ENCODE data around the gene SHANK3. TPM values are rescaled to one million over a fixed set of nuclear protein-coding genes. Genes with fewer than 3 reads are reported as not detected.

The SHANK3 gene
- polyA plus RNA-seq, 1 donor (not counting 4 experiments of a cell fraction or from before 2014, with no cell fraction given): 1.00 TPM

GRCh38 chr22:50694766-50695420 lies 22.3 kb downstream of the SHANK3 start:
- Histone ChIP-seq H3K27me3 (ENCODE audit: control insufficient read depth, extremely low read depth, insufficient read depth, low read length) (no peaks in the 10 kb centered on the region), H2AFZ (ENCODE audit: control insufficient read depth, low read length) (no peak overlapping the region), H3K27ac (ENCODE audit: control insufficient read depth, insufficient read depth, low read length) (no peak overlapping the region), H3K9me1 (ENCODE audit: control insufficient read depth, extremely low read depth, insufficient read depth, low read length) (no peaks in the 10 kb centered on the region), H3K36me3 (ENCODE audit: control insufficient read depth in 2 of 2, extremely low read depth in 1 of 2, insufficient read depth in 2 of 2, low read length in 2 of 2) (no peaks in the 10 kb centered on the region), H4K20me1 (ENCODE audit: control insufficient read depth, extremely low read depth, insufficient read depth, low read length) (no peaks in the 10 kb centered on the region), H3K4me1 (ENCODE audit: control insufficient read depth, extremely low read depth, insufficient read depth, low read length) (peaks cover 20% of the 10 kb centered on the region), H3K79me2 (ENCODE audit: control insufficient read depth, insufficient read depth, low read length) (no peaks in the 10 kb centered on the region), H3K9ac (ENCODE audit: control insufficient read depth, extremely low read depth, insufficient read depth, low read length) (no peak overlapping the region), H3K4me3 (ENCODE audit: control insufficient read depth in 2 of 3, extremely low read depth in 1 of 3, insufficient read depth in 2 of 3, low read depth in 1 of 3, low read length in 3 of 3) (no peak overlapping the region), H3K9me3 (ENCODE audit: control insufficient read depth, low read depth, low read length) (no peaks in the 10 kb centered on the region), H3K4me2 (ENCODE audit: control insufficient read depth, extremely low read depth, insufficient read depth, low read depth, low read length) (no peak overlapping the region)
- no peak for DNase-seq (ENCODE audit: low read depth, low spot score)
- dilution Hi-C loops (cut with MboI; ENCODE audit: extremely low pct_ligation_motif_present, low sequenced_read_pairs): no loop called here
- TF ChIP-seq EZH2 (IDR thresholded peaks at IDR 0.05; ENCODE audit: low read length) (no peak), CTCF (optimal IDR thresholded peaks at IDR 0.05 in 1 of 3, IDR thresholded peaks at IDR 0.05 in 1 of 3, conservative IDR thresholded peaks at IDR 0.05 in 1 of 3; ENCODE audit: extremely low read depth in 1 of 3, insufficient read depth in 2 of 3, low read length in 3 of 3) (no peak)
- FAIRE-seq: no peak

DNA sequence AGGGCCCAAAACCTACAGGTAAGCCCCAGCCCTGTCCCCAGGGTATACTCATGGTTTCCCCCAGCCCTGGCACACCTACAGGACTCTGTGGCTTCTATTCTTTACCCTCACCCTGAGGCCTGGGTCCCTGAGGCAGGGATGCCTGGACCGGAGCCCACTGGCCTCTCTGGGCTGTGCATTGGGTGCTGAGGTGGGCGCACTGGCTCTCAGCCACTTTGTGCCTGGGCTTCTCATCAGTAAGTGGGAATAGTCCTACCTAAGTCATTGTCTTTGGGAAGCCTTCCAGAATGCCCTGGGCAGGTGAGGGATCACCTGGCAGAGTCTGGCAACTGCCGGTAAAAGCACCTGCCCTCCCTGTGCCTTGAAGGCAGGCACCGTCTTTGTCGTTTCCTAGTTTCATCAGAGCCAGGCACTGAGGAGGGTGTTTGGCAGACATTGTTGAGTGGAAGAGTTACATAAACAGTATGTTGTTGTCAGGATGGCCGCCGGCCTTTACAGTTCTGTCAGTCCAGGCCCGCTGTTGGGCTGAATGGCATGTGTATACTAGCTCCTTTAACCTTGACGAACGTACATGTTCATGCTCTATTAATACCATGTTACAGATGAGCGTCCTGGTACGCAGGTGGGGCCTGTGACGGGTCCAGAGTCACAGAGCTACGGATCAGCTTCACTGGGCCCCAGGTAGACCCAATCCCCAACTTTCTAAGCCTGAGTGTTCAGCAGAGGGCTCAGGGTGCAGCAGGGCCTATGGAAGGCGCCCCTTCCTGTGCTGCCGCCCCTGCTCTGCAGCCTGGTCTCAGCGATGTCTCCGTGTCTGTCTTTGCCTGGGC lies 23.0 kb downstream of the SHANK3 start:
- FAIRE-seq (peak; percentile 67), DNase-seq (ENCODE audit: low read depth, low spot score) (no peak)
- peaks cover 20% of the 10 kb centered on the region for H3K4me1 ChIP-seq (ENCODE audit: control insufficient read depth, extremely low read depth, insufficient read depth, low read length)
- no peaks in the 10 kb centered on the region for H3K36me3 ChIP-seq (ENCODE audit: control insufficient read depth in 2 of 2, extremely low read depth in 1 of 2, insufficient read depth in 2 of 2, low read length in 2 of 2)
- H3K4me3 ChIP-seq (ENCODE audit: control insufficient read depth in 2 of 3, extremely low read depth in 1 of 3, insufficient read depth in 2 of 3, low read depth in 1 of 3, low read length in 3 of 3): peak overlapping the region in 1 of 3 experiments; percentile 43
- dilution Hi-C loops (cut with MboI; ENCODE audit: extremely low pct_ligation_motif_present, low sequenced_read_pairs): no loop called here
- peak overlapping the region; percentile 67 for H3K4me2 ChIP-seq (ENCODE audit: control insufficient read depth, extremely low read depth, insufficient read depth, low read depth, low read length)
- peak overlapping the region; percentile 38 for H3K9ac ChIP-seq (ENCODE audit: control insufficient read depth, extremely low read depth, insufficient read depth, low read length)
- H3K27me3 ChIP-seq (ENCODE audit: control insufficient read depth, extremely low read depth, insufficient read depth, low read length): no peaks in the 10 kb centered on the region
- peak overlapping the region; percentile 44 for H3K27ac ChIP-seq (ENCODE audit: control insufficient read depth, insufficient read depth, low read length)
- no peaks in the 10 kb centered on the region for H4K20me1 ChIP-seq (ENCODE audit: control insufficient read depth, extremely low read depth, insufficient read depth, low read length)
- no peaks in the 10 kb centered on the region for H3K79me2 ChIP-seq (ENCODE audit: control insufficient read depth, insufficient read depth, low read length)
- no peaks in the 10 kb centered on the region for H3K9me3 ChIP-seq (ENCODE audit: control insufficient read depth, low read depth, low read length)
- H3K9me1 ChIP-seq (ENCODE audit: control insufficient read depth, extremely low read depth, insufficient read depth, low read length): no peaks in the 10 kb centered on the region
- no peak for TF ChIP-seq EZH2 (IDR thresholded peaks at IDR 0.05; ENCODE audit: low read length)
- TF ChIP-seq CTCF (optimal IDR thresholded peaks at IDR 0.05 in 1 of 3, IDR thresholded peaks at IDR 0.05 in 1 of 3, conservative IDR thresholded peaks at IDR 0.05 in 1 of 3; ENCODE audit: extremely low read depth in 1 of 3, insufficient read depth in 2 of 3, low read length in 3 of 3): no peak
- H2AFZ ChIP-seq (ENCODE audit: control insufficient read depth, low read length): peak overlapping the region; percentile 77
